C4-2B (cell line): Measurements from ENCODE around the gene RPS2.

Experiments
- H3K27ac ChIP-seq: fragments of 450-650 bp; 2 replicates; pipeline ENCODE4 v1.5.1; 2017
- ZFX ChIP-seq: fragments of 450-650 bp; IDR thresholded peaks from 2 replicates; pipeline ENCODE4 v1.6.1; 2017
- TF ChIP-seq, protein P1 (sequence below): fragments of 450-650 bp; conservative IDR thresholded peaks from 2 replicates; pipeline ENCODE4 v1.5.1; 2017; ENCODE audit warnings: mild to moderate bottlenecking

The RPS2 gene

DNA sequence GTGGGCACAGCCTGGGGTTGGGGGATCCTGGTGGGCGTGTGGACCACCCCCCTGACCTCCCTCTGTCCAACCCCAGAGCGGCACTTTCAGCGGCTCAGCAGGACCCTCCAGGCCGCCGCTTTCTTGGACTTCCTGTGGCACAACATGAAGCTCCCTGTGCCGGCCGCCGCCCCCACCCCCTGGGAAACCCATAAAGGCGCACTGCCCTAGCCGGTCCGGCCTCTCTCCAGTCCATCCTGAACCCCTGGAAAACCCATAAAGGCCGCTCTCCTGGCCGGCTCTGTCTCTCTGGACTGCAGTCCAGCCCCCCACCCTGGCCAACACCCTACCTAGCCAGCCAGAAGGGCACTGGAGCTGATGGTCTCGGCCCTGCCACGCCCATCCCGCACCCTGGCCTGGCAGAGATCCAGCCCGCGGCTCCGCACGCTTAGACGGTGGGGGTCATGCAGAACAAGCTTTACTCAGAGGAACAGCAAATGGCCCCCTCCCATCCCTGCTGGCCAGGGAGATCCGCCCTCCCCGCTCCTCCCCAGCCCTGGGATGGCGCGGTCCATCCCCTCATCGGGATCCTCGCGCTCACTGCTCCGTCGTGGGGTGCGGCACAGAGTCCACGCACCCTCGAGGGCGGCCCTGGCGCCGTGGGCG lies 14.0 kb upstream of the RPS2 start:
- no peak overlapping the region for H3K27ac ChIP-seq
- TF ChIP-seq ZFX = no peak
- TF ChIP-seq, protein P1, sequence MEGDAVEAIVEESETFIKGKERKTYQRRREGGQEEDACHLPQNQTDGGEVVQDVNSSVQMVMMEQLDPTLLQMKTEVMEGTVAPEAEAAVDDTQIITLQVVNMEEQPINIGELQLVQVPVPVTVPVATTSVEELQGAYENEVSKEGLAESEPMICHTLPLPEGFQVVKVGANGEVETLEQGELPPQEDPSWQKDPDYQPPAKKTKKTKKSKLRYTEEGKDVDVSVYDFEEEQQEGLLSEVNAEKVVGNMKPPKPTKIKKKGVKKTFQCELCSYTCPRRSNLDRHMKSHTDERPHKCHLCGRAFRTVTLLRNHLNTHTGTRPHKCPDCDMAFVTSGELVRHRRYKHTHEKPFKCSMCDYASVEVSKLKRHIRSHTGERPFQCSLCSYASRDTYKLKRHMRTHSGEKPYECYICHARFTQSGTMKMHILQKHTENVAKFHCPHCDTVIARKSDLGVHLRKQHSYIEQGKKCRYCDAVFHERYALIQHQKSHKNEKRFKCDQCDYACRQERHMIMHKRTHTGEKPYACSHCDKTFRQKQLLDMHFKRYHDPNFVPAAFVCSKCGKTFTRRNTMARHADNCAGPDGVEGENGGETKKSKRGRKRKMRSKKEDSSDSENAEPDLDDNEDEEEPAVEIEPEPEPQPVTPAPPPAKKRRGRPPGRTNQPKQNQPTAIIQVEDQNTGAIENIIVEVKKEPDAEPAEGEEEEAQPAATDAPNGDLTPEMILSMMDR = no peak

DNA sequence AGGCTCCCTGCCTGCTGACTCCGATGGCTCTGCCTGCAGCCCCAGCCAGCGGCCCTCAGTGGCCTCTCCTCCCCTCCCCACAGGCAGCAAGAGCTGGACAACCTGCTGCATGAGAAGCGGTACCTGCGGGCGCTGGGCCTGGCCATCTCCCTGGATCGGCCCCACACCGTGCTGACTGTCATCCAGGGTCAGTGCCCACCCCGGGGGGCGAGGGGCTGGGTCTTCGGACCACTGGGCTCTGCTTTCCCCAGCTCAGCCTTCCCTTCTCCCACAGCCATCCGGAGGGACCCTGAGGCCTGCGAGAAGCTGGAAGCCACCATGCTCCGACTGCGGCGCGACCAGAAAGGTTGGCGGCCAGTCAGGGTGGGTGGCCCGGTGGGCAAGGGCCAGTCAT lies 13.2 kb upstream of the RPS2 start:
- no peak overlapping the region for H3K27ac ChIP-seq
- TF ChIP-seq, protein P1 = no peak
- TF ChIP-seq ZFX = no peak

GRCh38 chr16:1976951-1977874 lies 12.6 kb upstream of the RPS2 start:
- no peak overlapping the region for H3K27ac ChIP-seq
- TF ChIP-seq ZFX = no peak
- TF ChIP-seq, protein P1 = no peak

DNA sequence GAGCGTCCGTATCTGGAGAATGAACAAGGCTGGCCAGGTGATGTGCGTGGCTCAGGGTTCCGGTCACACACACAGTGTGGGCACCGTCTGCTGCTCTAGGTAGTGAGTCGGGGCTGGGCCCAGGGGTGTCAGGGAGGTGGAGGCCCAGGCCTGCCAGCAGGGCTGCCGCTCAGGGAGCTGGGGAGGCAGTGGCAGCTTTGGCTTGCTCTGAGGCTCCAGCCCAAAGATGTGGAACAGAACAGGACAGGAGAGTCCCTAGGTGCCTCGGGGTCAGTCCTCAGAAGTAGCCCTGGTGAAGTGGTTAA lies 11.5 kb upstream of the RPS2 start:
- H3K27ac ChIP-seq = no peak overlapping the region
- TF ChIP-seq ZFX = no peak
- TF ChIP-seq, protein P1 = no peak

GRCh38 chr16:1975432-1976215 lies 11.0 kb upstream of the RPS2 start:
- TF ChIP-seq, protein P1 = no peak
- no peak for TF ChIP-seq ZFX
- no peak overlapping the region for H3K27ac ChIP-seq

DNA sequence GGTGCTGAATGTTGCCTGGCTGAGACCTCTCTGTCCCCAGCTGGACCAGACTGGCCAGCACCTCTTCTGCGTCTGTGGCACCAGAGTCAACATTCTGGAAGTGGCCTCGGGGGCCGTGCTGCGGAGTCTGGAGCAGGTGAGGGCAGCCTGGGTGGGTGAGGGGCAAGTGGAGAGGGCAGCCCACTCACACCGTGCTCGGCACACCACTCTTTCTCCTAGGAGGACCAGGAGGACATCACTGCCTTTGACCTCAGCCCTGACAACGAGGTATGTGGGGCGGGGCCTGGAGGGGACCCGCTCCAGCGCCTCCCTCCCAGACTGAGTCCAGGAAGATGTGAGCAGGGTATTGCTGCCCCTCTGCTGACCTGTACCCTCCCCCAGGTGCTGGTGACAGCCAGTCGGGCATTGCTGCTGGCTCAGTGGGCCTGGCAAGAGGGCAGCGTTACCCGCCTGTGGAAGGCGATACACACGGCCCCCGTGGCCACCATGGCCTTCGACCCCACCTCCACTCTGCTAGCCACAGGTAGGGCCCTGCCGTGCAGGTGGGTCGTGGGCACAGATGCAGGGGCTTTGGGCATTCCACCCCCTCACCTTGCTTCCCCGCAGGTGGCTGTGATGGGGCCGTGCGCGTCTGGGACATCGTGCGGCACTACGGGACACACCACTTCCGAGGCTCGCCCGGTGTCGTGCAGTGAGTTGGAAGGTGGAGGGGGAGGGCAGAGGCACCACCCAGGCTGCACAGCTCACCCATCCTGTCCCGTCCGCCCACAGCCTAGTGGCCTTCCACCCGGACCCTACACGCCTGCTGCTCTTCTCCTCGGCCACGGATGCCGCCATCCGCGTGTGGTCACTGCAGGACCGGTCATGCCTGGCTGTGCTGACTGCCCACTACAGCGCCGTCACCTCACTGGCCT lies 9.8 kb upstream of the RPS2 start:
- TF ChIP-seq, protein P1 = no peak
- no peak for TF ChIP-seq ZFX
- no peak overlapping the region for H3K27ac ChIP-seq
